HG03442 (cell line): Measurements from ENCODE around the gene COG4.

Experiments
- ATAC-seq: cut with Tn5 transposase; IDR thresholded peaks from one replicate; pipeline ENCODE4 v1.9.1; 2021; ENCODE audit warnings: mild to moderate bottlenecking, moderate library complexity; ENCODE audit not compliant: unreplicated experiment

COG4 gene

DNA sequence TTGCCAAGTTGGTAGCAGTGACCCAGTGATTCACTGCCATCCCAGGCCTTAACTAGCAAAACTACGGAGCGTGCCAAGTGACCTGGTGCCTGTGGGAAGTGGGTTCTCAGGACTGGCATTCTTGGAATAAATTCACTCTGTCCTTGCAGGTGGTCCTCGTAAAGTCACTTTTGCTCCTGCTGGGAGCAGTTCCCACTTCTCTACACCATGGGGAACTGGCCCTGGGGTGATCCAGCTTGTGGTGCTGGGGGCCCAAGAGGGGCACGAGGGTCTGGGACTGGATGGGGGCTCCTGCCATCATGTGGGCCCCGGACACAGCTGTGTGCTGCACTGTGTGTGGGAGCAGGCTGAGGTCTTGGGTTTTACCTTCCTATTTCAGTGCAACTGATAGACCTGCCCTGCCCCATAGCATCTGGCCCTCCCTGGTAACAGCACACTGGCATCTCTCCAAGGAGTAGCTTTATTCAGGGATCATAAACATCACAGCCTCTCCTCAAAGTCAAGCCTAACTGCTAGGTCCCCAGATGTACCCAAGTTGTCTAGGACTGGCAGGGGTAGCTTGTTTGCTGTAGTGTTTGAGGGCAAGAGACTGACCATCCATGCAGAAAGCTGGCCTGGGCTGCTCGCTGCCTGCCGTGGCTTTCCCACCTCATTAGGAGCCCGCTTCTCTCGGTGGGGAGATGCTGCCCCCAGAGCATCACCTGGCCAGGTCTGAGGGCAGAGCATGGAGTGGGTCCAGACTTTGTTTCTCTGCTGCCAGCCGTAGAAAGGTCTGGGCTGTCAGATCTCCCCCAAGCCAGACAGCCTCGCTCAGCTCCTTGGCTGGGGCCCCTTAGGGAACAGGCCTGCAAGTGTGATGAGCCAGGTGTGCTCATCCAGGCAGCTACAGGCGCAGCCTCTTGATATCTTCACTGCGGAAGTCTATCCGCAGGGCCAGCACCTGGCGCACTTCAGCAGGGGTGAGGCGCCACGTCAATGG lies 42.9 kb downstream of the COG4 start:
- ATAC-seq: no peak

DNA sequence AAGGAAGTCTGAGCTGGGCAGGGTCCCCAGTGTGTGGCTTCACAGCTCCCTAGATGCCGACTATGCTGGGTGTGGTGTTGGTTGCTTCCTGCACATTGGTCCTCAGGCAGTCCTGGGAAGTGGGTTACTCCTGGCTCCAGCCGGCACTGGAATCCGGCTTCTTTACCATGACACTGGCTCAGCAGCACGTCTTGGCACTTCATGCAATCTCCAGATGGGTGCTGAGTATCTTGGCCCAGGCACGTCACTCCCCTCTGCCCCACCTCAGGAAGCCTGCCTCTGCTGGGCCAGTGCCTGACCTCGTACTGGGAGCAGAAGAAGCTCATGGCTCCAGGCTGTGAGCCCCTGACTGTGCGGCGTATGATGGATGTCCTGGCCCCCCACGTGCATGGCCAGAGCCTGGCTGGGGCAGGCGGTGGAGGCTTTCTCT lies 44.4 kb downstream of the COG4 start:
- no peak for ATAC-seq

DNA sequence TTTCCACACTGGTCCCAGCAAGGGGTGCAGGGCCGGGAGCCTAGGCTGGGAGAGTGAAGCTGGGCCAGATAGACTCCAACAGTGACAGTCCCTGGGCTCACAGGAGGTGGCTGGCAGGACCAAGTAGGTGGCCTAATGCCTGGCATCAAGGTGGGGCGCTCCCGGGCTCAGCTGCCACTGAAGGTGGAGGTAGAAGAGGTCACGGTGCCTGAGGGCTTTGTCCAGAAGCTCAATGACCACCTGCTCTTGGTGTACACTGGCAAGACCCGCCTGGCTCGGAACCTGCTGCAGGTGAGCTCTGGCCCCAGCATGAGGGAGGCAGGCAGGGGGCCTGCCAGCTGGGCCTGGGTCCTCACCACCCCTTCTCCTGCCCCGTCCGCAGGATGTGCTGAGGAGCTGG lies 45.2 kb downstream of the COG4 start:
- no peak for ATAC-seq

DNA sequence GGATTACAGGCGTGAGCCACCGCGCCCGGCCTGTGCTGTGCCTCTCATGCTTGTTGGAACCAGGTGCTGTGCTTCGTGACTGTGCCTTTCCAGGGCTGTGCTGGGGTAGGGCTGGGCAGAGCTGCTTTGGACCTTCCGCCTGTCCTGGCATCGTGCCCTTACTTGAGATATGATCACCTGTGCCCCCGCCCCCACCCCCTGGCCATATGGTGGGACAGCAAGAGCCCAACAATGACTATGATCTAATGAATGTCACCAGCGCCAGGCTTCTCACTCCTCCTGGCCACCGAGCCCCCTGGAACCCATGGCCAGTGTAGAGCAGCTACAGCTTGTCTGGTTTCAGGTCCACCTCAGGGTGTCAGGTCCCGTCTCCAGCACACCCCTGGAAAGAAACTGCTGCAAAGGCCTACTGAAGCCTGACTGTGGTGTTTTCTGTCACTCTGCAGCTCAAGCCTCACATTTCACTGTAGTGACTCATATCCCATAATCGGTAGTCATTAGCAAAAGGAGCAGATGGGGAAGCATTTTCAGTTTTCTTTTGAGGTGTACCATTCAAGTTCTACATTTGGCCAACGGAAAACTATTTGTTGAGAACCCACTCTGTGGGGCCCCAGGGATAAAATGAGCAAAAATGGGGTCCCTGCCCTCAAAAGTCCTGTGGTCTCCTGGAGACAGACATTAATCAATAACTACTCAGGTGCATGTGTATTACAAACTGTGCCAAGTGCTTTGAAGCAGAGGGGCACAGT lies 46.9 kb downstream of the COG4 start:
- peak; percentile 83 for ATAC-seq

DNA sequence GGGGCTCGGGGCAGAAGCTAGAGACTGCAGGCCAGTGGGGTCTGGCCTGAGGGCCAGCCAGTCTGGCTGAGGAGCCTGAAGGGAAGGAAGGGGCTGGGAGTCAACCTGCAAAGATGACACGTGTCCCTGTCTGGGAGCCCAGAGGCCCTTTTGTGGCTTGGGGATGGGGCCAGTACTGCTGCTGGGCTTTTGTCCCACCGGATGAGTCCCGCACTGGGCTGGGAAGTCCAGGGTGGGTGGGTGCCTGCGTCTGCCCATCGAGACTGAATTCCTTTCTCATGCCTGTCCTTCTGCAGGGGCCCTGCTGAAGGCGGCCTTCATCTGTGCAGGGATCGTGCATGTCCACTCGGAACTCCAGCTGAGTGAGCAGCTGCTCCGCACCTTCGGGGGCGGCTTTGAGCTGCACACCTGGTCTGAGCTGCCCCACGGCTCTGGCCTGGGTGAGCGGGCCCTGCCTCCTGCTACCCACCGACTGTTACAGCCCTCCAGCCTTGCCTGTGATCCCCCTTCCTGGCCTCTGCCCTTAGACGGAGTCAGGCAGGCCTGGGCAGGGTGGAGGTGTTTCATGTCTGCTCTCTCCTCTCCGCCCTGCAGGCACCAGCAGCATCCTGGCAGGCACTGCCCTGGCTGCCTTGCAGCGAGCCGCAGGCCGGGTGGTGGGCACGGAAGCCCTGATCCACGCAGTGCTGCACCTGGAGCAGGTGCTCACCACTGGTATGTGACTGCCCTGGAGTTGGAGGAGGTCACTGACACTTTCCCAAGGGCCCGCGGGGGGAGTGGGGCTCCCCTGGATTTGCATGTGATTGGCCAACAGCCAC lies 48.1 kb downstream of the COG4 start:
- ATAC-seq: no peak

DNA sequence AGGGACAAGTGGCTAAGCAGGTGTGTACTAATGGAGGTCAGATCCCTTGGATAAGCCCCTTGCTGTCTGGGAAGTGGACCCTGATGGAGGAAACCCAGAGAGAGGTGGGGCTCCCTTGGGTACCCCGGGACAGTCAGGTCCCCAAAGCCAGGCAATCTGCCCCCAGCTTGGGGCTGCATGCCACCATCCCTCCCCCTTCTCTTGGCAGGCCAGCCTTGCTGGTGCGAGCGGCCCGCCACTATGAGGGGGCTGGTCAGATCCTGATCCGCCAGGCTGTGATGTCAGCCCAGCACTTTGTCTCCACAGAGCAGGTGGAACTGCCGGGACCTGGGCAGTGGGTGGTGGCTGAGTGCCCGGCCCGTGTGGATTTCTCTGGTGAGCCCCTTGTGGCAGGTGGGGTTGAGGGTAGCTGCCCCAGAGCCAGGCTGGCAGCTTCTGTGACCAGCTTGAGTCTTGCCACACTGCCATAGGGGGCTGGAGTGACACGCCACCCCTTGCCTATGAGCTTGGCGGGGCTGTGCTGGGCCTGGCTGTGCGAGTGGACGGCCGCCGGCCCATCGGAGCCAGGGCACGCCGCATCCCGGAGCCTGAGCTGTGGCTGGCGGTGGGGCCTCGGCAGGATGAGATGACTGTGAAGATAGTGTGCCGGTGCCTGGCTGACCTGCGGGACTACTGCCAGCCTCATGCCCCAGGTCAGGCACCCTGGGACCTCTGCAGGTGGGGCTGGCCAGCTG lies 48.9 kb downstream of the COG4 start:
- ATAC-seq: no peak

DNA sequence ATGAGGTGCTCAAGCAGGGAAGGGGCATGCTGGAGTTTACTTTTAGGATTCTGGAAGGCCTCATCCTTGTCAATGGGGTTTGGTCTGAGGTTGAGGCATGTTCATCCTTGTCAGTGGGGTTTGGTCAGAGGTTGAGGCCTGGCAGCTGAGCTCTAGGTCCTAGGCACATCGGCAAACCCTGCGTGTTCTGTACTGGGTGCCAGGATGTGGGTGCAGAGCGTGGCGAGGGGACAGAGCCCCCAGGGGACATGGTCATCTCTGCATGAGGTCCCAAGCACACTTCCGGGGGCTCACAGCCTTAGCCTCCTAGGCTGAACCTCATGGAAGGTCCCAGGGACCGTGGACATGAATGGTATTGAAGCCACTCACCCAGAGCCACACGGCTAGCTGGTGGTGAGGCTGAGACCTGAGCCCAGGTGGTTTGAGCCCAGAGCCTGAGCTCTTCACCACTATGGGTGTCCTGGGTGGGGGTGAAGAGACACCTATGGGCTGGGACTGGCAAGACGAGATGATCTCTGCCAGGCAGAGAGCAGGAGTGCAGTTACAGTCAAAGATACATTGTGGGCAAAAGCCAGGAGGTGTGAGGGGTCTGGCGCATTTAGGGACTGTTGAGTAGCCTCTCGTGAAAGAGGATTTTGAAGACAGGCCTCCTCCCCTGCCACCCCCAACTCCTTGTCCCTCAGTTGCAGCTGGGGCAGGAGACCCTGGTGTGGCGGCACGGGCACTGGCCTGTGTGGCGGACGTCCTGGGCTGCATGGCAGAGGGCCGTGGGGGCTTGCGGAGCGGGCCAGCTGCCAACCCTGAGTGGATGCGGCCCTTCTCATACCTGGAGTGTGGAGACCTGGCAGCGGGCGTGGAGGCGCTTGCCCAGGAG lies 49.7 kb downstream of the COG4 start:
- no peak for ATAC-seq

DNA sequence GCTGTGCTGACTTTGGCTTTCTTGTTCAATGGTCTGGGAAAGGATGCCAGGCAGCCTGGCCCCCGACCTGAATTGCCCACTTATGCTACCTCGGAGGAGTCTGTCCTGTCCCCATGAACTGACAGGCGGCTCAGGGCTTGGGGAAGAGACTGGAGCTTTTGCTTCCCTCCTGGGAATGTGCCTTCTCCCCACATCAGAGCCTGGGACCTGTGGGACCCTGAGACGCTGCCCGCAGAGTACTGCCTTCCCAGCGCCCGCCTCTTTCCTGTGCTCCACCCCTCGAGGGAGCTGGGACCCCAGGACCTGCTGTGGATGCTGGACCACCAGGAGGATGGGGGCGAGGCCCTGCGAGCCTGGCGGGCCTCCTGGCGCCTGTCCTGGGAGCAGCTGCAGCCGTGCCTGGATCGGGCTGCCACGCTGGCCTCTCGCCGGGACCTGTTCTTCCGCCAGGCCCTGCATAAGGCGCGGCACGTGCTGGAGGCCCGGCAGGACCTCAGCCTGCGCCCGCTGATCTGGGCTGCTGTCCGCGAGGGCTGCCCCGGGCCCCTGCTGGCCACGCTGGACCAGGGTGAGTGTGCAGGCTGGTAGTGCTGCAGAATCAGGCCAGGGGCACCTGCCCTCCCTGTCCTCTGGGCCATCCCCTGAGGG lies 50.4 kb downstream of the COG4 start:
- ATAC-seq: no peak

DNA sequence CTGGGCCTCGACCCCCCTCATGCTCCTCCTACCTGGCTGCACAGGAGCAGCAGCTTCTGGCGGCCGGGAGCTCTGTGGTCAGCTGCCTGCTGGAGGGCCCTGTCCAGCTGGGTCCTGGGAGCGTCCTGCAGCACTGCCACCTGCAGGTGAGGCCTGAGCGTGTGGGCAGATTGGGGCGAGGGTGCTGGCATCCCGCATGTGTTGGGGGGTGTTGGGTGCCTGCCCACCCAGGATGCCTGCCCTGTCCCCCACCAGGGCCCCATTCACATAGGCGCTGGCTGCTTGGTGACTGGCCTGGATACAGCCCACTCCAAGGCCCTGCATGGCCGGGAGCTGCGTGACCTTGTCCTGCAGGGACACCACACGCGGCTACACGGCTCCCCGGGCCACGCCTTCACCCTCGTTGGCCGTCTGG lies 52.4 kb downstream of the COG4 start:
- ATAC-seq: no peak

DNA sequence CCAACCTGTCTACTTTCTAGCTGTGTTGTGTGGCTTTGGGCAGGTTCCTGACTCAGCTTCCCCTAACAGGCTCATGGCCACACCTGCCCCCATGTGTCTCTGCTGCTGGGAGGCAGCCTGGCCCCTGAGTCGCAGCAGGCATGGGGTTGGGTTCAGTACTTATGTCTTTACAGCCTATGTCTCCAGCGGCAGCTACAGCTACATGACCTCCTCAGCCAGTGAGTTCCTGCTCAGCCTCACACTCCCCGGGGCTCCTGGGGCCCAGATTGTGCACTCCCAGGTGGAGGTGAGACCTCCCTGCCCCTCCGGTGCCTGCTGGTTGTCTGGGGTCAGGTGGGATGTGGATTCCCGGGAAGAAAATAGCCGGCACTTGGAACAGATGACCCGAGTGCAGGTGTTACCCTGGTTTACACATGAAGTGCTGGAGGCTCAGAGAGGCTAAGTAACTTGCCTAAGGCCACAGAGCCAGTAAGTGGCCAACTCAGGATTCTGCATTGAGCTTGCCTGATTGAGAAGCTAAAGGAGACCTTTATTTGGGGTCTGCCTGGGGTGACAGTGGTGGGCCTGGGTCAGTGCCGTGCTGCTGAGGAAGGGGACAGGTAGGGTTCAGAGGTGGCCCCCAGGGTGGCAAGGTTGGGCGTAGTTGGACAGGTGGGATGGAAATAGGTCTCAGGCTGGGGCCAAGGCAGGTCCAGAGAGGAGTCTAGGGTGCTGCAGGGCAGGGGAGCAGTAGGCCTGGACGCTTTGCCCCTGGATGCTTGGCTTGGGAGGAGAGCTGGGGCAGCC lies 53.0 kb downstream of the COG4 start:
- ATAC-seq: no peak

DNA sequence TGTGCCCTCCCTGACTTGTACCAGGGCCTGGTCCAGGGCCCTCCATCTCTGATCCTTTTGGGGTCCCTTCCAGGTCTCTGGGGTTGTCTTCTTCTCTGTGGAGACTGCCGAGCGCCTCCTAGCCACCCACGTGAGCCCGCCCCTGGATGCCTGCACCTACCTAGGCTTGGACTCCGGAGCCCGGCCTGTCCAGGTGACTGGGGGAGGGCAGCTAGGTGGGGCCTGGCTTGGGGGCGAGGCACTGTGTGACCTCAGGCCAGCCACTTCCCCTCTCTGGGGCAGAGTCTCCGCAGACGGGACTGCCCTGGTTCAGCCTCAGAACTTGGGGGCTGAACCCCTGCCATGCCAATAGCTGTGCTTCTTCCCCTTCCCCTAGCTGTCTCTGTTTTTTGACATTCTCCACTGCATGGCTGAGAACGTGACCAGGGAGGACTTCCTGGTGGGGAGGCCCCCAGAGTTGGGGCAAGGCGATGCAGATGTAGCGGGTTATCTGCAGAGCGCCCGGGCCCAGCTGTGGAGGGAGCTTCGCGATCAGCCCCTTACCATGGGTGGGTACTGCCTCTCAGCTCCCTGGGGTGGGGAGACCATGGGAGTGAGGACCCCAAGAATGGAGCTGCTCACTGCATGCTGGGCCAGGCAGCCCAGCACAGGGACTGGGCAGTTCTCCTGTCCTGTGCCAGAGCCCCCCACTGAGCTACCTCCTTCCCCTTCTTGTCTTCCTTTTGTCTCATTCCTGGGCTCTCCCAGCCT lies 54.4 kb downstream of the COG4 start:
- no peak for ATAC-seq

DNA sequence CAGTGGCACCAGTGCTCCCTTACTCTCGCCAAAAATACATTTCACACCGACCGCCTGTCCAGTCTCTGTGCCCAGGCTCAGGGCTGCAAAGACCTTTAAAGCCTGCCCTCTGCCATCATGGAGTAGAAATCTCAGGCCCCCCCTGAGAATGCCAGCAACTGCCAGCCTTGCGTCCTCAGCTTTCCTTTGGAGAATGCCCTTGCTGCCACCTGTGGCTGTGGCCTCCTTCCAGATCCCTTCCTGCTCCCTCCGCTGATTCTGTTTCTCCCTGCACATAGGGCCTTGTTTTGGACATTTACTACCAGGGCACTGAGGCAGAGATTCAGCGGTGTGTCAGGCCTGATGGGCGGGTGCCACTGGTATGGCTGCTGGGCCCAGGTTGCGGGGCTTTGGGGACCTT lies 55.7 kb downstream of the COG4 start:
- no peak for ATAC-seq

DNA sequence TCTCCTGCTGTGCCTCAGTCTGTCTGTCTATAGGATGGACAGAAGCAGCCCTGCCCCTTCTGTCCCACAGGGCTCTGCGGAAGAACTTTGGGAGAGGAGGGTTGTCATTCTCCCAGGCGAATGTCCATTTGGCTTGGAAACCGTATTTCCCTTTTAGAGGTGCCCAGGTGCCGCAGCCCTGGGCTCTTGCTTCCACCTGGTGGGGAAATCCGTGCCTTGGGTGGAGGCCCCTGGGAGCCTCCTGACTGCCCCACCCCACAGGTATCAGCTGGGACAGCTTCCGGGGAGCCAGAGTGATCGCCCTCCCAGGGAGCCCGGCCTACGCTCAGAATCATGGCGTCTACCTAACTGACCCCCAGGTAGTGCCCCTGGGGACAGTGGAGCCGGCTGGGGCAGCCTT lies 56.2 kb downstream of the COG4 start:
- no peak for ATAC-seq

DNA sequence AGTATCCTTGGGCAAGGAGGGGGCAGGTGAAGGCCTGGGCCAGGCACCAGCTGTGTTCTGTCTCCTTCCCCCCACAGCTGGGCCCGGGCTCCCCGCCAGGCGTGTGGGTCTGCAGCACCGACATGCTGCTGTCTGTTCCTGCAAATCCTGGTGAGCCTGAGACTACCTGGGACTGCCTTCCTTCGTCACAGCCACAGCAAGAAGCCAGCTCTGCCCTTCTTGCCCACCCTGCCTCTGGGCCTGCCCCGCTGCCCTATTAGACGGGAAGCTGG lies 56.6 kb downstream of the COG4 start:
- ATAC-seq: no peak

DNA sequence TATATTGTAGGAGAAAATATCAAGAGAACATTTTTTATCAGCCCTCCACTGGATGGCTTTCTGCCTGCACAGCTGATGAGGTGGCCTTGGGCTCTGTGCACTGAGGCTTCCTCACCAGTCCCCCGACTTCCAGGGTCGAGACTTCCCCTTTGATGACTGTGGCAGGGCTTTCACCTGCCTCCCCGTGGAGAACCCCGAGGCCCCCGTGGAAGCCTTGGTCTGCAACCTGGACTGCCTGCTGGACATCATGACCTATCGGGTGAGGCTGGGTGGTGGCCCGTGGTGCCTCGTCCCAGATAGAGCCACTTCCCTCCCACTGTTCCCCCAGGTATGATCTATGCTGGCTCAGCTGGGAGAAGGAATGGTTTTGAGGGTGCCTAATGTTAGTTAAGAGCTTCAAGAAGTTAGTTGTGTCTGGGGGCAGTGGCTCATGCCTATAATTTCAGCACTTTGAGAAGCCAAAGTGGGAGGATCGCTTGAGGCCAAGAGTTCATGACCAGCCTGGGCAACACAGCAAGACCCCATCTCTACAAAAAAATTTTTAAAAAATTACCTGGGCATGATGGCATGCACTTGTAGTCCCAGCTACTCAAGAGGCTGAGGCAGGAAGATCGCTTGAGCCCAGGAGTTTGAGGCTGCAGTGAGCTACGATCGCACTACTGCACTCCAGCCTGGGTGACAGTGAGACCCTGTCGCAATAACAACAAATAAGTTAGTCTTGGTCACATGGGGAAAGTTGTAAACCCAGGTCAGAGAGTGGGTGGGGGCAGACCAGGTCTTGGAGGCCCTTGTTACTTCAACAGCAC lies 57.2 kb downstream of the COG4 start:
- ATAC-seq: no peak

DNA sequence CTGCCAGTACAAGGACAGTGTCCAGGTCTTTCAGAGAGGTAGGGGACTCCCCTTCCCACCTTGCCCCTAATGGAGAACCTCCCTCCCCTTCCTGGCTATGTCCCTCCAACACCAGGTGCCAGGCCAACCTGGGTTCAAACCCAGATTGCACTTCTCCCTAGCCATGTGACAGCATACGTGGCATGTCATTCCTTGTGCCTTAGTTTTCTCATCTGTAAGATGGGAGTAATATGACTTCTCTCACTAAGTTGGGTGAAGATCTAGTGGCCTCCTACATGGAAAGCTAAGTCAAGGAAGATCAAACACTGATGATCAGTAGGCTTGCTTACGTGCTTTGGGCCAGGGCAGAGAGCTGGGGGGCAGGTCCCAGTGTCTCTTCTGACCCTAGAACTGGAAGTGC lies 60.1 kb downstream of the COG4 start:
- ATAC-seq: no peak

DNA sequence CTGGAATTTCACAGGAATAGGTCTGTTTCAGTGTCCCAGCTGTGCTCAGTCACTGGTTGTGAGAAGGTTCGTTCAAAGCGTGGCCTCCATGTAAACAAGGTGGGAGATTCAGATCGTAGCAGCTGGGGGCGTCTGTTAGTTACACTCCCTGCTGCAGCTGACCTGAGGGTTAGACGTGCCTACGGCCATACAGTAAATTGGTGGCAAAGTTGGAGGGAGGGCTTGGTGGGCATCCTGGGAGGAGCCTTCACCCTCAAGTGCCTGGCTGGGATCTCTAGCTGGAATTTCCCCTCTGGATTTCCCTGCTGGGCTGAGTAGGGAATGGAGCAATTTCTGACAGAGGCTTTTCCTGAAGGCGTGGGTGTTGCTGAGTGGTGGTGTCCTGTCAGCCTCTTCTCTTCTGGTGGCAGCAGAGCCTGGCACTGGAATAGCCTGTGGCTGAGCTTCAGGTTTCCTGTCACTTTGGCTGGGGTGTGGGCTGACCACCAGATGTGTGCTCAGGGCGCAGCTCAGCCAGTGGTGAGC lies 62.6 kb downstream of the COG4 start:
- no peak for ATAC-seq
